GM21360 (cell line): Measurements from ENCODE around the gene RFNG.

Experiments used
- ATAC-seq: cut with Tn5 transposase; IDR thresholded peaks from one replicate; pipeline ENCODE4 v1.9.1; 2021; ENCODE audit warnings: mild to moderate bottlenecking, moderate library complexity; ENCODE audit not compliant: unreplicated experiment

RFNG gene

DNA sequence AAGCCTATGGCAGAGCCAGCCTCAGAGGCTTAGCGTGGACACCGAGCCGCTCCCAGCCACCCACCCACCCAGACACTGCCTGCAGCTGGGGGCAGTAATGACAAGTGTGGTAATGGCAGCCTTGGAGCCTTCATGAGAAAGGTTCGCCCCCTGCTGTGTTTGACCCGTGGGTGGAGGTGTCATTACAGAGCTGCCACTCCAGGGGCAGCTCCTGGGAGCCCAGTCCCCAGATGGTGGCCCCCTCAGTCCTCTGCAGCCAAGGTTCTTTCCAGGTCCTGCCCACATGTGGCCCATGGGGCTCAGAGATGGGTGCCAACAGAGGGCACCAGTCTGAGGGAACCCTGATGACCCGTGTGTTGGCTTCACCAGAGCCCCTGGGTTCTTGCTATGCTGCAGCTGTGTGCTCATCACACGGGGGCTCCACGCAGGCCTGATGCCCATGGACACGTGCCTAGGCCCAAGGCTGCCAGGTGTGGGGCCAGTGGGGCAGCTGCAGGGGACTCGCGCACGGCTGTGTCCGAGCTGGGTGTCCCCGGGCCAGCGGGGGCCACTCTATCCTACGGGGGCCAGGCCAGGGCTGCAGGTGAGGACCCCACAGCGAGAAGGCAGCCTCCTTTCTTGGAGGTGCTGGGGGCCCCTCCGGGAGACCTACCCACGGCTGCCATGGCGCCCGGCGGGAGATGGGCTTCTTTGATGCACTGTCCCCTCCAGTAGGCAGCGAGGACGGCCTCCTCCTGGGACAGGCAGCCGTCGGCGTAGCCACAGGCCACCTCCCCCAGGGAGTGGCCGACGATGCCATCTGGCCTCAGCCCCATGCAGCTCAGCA lies 38.3 kb upstream of the RFNG start:
- ATAC-seq, result no peak

DNA sequence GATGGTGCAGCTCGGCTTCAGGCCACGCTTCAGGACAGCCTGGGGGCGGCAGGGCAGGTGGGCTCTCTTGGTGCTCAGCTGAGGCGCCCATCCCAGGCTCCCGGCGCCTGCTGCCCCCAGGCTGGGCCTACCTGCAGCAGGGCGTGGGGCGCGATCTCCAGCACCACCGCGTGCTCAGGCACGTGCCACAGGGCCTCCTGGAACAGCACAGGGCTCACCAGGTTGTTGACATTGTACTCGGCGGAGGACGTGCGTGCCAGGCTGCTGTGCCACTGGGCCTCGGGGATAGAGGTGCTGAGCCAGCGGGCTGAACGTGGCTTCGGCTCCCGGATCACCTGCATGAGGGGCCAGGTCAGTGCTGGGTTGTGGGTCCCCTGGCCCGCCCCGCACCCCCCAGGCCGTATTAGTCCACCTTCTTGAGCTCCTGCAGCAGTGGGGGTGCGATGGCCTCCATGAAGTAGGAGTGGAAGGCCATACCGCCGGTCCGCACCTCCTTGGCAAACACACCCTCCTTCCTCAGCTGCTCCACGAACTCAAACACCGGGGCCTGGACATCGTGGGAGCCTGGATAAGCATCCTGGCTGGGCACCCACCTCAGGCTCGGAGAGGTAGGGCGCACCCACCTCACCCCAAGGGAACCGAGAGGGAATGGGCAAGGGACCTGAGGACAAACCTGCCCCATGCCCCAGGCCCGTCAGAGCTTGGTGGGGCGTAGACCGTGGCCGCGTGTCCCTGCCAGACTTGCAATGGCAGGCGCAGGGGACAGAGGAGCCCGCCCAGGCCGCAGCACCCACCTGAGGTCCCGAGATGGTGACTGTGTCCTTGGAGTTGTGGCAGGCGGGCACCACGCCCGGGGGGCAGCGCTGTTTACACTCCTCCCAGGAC lies 37.5 kb upstream of the RFNG start:
- ATAC-seq, result no peak

DNA sequence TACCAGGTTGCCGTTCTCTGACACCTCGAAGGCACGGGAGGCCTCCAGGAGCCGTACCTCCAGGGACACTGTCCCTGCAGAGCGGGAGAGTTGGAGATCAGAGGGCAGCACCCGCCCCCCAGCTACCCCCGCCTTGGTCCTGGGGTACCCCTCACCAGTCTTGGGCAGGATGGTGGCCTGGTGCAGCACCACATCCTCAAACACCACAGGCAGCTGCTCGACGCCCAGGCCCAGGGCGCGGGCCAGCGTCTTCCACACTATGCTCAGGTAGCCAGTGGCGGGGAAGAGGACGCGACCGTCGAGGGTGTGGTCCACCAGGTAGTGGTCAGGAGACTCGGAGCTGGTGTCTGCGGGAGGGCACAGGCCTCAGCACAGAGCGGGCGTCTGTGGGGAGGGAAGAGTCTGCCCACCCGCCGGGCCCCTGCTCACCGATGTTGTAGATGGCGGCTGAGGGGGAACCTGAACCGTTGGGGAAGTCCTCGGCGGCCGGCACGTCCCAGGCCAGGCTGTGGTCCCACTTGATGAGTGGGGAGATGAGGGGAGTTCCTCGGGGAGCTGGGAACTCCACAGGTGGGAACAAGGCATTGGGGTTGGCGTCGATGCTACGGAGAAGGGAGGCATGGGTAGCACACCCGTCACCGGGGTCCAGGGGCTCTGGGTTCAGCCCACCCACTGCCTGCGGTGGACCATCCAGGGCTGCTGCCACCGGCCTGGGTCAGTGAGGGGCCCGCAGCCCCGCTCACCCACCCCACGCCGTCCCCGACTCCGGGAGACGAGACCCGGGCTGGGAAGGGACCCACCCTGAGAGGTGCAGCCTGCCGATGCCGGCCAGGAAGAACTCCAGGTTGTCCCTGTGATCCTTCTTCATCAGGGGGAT lies 36.6 kb upstream of the RFNG start:
- ATAC-seq, result no peak

DNA sequence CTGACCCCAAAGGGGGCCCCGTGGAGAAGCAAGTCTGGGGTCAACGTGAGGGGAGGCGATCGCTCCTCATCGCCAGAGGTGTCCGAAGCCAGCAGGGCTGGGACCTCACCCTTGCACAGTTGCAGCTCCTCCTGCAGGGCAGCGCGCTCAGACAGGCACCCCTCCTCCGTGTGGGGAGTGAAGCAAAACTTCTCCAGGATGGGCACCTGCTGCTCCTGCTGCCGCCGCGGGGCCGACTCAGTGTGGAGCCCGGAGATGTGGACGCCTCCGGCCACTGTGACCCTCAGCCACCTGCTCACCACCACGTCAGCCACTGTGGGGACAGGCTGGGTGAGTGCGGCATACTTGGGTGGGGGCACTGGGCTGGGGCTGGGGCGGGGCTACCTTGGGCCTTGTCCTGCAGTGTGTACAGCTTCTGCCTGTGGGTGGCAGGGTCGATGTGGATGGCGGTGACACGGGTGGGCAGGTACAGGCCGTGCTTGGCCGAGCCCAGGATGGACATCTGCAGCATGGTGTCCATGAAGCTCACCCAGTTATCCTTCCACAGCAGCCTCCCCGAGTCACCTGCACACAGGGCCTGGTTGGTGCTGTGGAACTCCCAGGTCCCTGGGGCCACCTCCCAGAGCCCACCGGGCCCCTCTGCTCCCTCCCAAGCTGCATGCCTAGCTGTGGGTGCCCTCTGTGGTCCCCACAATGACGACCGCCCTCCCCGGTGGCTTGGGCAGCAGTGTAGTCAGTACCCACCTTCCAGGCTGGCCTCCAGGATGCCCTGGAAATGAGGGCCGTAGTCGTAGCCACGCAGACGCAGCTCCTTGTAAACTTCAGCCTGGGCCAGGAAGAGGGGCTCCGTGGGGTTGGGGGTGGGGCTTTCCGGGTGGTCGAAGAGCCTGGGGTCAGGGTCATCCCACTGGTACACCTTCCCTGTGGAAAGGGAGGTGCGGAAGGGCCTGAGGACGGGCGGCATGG lies 35.6 kb upstream of the RFNG start:
- no peak for ATAC-seq

DNA sequence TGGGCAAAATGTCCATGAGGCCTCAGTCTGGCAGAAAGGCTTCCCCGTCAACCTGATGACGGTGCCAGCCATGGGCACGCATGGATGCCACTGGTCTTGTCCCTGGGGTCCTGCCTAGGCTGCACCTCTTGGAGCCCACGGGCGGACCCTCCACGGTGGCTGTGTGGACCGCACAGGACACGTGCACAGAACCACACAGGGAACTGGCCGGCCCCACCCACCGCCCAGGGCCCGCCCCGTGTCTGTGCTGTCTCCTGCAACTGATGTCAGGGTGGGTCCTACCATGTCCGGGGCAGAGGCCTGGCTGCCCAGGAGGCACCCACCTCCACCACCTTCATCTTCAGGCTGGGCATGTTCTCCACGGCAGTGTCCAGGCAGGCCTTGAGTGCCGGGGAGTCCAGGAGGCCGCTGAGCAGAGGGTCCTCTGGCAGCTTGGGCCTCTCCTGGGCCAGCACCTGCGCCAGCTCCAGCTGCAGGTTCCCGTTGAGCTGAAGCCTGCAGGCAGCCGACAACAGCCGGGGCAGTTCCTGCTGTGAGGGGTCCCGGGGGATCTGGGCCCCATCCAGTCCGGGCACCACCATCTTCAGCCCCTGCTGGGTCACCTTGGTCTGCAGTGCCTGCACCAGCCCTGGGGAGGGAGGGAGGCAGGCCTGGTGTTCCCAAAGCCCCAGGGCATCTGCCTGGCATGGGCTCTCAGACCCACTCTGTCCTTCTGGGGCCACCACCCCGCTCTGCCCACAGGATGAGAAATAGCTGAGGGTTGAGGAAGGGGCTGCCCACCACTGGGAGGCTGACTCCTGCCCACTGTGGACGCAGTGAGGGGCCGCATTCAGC lies 34.5 kb upstream of the RFNG start:
- no peak for ATAC-seq

DNA sequence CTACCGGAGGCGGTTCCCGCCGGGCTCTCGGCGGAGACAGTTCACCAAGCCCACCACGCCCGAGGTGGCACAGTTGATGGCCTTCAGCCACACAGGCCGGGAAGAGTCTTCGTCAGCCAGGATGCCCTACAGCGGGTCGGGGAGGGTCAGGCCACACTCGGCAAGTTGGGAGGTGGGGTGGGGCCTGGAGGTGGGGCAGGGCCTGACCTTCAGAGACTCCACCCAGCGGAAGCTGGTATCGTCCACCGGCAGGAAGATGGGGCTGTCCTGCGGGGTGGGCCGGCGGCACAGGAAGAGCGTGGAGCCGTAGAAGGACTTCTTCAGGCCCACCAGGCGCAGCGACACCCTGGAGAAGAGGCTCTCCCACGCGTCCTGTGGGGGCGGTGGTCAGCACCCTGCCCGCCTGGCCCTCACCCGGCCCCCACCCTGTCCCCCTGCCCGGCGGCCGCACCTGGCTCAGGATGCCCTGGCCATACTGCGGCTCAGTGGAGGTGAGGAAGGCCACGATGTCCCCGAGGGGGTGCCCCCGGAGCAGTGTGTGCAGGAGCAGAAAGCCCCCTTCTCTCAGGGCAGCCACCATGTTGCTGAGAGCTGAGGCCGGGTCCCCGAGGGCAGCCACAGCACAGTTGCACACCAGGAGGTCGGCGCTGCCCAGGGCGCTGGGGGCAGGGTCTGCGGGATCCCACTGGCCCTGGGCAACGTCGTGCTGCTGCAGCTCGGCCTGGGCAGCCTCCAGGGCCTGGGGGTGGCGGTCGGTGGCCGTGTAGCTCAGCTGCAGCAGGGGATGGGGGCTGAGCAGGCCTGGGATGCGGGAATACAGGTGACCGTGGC lies 33.6 kb upstream of the RFNG start:
- ATAC-seq, result no peak

DNA sequence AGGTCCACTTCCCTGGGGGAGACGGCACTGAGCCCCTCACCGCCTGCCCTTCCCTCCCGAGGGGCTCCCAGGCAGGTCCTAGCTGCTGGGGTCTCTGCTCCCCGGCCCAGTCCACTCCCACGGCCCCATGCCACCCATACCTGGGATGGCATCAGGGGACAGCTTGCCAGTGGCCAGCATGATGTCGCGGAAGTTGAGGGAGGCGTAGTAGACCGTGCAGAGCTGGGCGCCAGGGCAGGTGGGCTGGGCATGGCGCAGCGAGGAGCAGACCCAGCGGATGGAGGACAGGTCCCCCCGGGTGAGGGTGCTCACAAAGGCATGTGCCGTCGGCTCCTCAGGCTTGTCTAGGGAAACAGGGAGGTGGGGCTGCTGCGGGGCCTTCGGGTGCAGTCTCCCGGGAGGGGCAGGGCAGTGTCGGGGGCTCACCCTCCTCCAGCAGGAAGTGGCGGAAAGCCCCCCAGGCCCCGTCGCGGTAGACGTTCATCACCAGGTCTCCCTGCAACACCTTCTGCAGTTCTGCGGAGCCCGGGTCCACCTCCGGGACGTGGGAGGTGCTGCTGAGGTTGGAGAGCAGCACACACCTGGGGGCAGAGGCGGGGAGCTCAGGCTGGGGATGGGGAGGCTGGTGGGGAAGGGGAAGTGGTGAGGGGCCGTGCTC lies 32.9 kb upstream of the RFNG start:
- ATAC-seq, result no peak

DNA sequence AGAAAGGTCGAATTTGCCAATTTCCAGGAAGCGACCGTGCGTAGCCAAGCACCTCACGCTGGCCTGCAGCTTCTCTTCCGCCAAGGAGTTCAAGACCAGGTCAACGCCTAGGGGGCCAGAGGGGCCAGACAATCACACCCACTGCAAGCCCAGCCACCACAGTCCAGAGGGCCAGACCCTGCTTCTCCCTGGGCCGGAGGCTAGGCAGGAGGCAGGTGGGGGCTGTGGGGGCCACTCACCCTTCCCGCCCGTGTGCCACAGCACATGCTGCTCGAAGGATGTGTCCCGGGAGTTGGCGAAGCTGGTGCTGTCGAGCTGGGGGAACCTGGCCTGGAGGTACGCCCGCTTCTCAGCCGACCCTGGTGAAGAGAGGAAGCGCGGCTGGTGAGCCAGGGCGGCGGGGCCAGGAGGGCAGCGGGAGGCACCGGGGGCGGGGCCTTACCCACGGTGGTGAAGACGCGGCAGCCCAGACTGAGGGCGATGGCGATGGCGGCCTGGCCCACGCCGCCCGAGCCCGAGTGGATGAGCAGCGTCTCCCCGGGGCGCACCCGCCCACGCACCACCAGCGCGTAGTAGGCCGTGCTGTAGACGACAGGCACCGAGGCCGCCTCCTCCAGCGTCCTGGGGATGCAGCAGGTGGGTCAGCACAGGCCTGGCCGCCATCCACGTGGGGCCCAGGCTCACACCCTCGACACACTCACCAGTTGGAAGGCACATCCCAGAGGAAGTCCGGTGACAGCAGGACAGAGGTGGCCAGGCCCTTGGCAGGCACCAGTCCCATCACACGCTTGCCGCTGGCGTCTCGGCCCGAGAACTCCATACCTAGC lies 32.1 kb upstream of the RFNG start:
- no peak for ATAC-seq

DNA sequence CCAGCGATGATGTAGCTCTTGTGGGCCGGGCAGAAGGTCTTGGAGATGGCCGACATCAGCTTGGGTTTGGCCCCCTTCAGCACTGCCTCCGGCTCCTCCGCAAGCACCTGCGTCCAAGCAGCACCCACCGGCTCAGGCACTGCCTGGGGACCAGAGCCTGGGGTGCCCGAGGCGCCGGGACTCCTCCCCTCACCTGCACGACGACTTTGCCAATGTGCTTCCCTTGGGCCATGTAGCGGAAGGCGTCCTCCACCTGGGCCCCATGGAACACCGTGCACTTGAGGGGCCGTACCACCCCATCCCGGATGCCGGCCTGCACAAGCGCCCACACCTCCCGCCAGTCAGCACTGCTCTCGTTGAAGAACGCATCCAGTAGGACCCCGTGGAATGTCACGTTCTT lies 31.4 kb upstream of the RFNG start:
- no peak for ATAC-seq

DNA sequence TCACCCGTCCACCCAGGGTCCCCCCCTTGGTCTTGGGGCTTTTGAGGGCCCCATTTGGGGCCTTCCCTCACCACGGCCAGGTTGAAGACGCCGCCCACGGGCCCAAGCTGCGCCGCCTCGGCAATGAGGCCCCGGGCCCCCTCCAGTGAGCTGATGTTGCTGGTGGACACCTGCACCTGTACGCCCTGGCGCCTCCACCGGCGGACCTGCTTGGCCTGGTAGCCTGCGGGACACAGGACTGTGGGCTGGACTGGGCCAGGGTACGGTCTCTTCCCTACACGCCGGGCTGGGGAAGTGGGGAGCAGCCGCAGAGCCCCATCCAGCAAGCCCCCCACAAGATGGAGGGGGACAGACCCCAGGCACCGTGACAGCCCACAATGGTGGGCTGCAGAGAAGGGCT lies 30.8 kb upstream of the RFNG start:
- no peak for ATAC-seq

DNA sequence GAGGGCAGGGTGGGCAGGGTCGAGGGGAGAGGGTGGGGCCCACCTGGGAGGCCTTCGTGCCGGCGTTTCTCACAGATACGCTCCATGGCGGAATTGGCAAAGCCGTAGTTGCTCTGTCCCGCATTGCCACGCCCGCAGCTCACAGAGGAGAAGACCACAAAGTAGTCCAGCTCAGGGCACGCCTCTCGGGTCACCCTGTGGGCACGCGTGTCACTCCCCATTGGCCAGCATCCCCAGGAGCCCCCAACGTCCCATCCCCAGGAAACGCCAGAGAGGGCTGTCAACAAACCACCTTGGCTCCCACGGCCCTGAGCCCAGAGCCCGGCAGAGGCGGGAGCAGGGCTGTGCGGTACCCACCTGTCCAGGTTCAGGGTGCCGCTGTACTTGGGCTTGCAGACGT lies 30.4 kb upstream of the RFNG start:
- no peak for ATAC-seq

DNA sequence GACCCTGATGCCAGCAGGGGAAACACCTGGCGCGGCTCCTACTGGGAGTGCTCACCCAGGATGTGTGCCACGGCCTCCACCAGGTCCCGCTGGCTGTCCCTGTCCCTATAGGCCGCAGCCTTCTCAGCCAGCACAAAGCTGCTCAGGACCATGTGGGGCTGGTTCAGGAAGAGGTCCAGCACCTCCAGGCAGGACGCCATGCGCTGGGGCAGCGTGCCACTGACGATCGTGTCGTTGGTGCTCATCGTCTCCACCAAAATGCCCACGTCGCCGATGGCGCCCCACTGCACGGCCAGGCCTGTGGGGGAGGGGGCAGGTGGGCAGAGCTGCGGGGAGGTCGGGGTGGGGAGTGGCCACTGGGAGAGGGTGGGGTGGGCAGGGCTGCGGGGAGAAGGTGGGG lies 29.9 kb upstream of the RFNG start:
- no peak for ATAC-seq

DNA sequence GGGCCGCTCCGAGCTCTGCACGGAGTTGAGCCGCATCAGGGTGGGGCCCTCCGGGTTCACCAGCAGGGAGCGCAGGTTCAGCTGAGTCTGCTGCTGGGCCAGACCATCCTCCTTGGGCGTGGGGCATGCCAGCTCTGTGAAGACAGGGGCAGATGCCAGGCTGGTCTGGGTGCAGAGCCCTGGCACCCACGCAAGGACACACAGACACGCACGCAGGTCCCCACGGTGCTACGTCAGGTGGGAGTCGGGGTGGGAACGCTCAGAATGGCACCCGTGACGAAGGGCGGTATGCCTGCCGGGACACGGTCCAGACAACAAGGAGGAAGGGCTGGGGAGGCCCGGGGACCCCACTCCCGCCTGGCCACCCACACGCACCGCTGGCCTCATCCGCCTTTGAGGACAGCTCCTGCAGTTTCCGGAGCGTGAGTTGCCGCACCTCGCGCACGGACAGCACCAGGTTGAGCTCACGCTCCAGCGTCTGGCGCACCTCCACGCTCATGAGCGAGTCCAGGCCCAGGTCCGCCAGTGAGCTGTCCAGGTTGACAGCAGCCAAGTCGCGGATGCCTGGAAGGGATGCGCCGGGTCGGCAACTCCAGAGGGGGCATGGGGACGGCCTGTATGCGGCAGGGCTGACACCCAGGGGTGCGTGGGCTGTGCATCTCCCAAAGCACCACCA lies 29.3 kb upstream of the RFNG start:
- no peak for ATAC-seq

DNA sequence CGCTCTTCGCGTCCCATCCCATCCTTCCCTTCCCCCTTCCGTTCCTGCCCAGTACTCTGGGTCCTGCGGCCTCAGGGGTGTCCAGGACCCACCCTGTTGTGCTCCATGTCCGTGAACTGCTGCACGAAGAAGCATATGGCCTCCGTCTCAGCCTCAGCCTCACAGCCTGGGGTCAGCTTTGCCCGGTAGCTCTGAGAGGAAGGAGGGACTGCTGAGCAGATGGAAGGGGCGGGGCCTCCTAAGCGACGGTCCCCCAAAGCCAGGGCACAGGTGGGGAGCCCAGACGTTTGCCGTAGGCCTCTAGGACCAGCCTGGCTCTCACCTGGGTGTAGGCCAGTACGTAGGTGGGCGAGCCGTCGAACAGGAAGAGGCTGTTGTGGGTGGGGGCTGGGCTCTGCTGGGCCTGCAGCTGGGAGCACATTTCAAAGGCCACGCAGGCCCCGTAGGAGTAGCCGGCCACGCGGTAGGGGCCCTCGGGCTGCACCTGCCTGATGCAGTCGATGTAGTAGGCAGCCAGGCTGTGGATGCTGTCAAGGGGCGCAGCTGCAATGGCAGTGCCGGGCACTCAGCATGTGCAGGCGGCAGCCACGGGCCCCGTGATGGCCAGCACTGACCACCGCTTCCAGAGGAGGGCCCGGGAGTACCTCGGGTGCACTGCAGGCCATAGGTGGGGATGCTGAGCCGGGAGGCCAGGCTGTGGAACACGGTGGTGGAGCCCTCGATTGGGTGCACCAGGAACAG lies 28.6 kb upstream of the RFNG start:
- ATAC-seq, result no peak

DNA sequence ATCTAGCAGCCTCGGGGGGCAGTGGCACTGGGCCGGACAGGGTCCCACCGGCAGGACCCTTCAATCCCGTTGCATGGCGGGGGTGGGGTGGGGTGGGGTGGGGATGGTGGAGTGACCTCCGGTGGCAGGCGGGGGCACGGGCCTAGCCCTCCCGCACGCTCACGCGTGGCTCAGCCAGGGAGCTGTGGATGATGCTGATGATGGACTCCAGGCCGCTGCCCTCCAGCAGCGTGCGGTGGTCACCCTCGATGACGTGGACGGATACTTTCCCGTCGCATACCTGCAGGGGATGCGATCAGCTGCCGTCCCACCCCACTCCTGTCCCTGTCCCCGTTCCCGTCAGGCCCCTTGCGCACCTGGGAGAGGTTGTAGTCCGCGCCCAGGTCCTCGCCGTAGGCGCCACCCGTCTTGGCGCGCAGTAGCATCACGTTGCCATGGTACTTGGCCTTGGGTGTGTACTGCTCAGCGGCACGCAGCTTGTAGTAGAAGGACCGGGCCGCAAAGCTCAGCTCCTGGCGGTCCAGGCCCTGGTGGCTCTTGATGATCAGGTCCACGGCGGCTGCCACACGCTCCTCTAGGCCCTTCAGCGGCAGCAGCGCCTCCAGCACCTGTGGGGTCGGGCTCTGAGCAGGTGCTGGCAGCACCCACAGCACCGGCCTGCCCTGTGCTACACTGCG lies 27.5 kb upstream of the RFNG start:
- ATAC-seq, result no peak
